ENCODE data around the gene GLRA1. TPM values are rescaled to one million over a fixed set of nuclear protein-coding genes. Genes with fewer than 3 reads are reported as not detected.

The GLRA1 gene
- polyA plus RNA-seq, 3 donors: not detected

DNA sequence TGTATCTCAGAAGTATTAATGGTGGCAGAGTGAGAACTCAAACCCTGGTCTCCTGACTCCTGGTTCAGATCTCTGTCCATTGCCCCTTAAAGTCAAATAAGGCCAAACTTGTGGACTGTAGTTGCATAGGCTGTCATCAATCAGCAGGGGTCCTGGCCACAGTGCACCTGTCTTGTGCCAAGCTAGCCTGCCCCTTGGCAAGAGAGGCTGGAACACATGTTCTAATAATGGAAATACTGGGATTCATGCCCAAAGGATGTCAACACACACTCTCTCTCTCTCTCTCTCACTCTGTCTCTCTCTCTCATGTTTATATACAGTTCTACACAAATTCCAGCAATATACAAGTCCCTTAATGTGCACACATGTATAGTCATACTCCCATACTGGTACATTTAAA lies 44.3 kb downstream of the GLRA1 start:
- H3K27me3 Mint-ChIP-seq (ENCODE audit: low read depth in 3 of 3): peaks cover 0 to 2% (median under 1%) of the 10 kb centered on the region in 3 donors
- no peak for DNase-seq
- Histone ChIP-seq H3K27me3 (ENCODE audit: control insufficient read depth in 2 of 2, insufficient read depth in 2 of 2, low read length in 2 of 2) (no peaks in the 10 kb centered on the region), H3K4me2 (replicated peaks; ENCODE audit: extremely low read depth, low read length, poor library complexity, severe bottlenecking) (no peak overlapping the region), H3K4me1 (ENCODE audit: control insufficient read depth in 1 of 2, insufficient read depth in 2 of 2, low read length in 2 of 2) (no peaks in the 10 kb centered on the region), H2AFZ (ENCODE audit: insufficient read depth, low read depth, low read length, poor library complexity, severe bottlenecking) (no peak overlapping the region), H3K9me3 (replicated peaks in 1 of 2; ENCODE audit: control insufficient read depth in 1 of 2, insufficient read depth in 1 of 2, low read length in 2 of 2) (peaks cover 0 to 3% of the 10 kb centered on the region in 2 donors), H3K27ac (ENCODE audit: low read depth in 1 of 2, low read length in 2 of 2) (no peak overlapping the region), H4K20me1 (ENCODE audit: insufficient read depth, low read length) (no peaks in the 10 kb centered on the region), H3K9ac (ENCODE audit: insufficient read depth, low read length, poor library complexity, severe bottlenecking) (no peak overlapping the region), H3K79me2 (ENCODE audit: insufficient read depth, low read length) (no peaks in the 10 kb centered on the region), H3K4me3 (replicated peaks in 1 of 3; ENCODE audit: low read depth in 2 of 3, low read length in 3 of 3) (no peak overlapping the region), H3K36me3 (replicated peaks in 1 of 2; ENCODE audit: control insufficient read depth in 1 of 2, insufficient read depth in 2 of 2, low read length in 2 of 2) (no peaks in the 10 kb centered on the region)
- H3K9me3 Mint-ChIP-seq: peaks cover 0 to 9% (median 2%) of the 10 kb centered on the region in 7 donors
- no peaks in the 10 kb centered on the region for H3K4me1 Mint-ChIP-seq
- intact Hi-C loops (cut with micrococcal nuclease): no loop called here
- TF ChIP-seq CTCF (IDR thresholded peaks at IDR 0.05): no peak
- no peaks in the 10 kb centered on the region for H3K36me3 Mint-ChIP-seq
- no peak overlapping the region for H3K4me3 Mint-ChIP-seq
- peak overlapping the region in 1 of 7 donors; percentile 37 for H3K27ac Mint-ChIP-seq

- no peak overlapping the region for H3K9ac ChIP-seq (ENCODE audit: insufficient read depth, low read length, poor library complexity, severe bottlenecking)
- intact Hi-C loops (cut with micrococcal nuclease): no loop called here
- no peaks in the 10 kb centered on the region for H3K36me3 ChIP-seq (replicated peaks in 1 of 2; ENCODE audit: control insufficient read depth in 1 of 2, insufficient read depth in 2 of 2, low read length in 2 of 2)
- H3K79me2 ChIP-seq (ENCODE audit: insufficient read depth, low read length): no peaks in the 10 kb centered on the region
- no peak overlapping the region for H3K4me3 Mint-ChIP-seq
- TF ChIP-seq CTCF (IDR thresholded peaks at IDR 0.05): no peak
- no peak overlapping the region for H3K27ac Mint-ChIP-seq
- peaks cover 0 to 3% of the 10 kb centered on the region in 2 donors for H3K9me3 ChIP-seq (replicated peaks in 1 of 2; ENCODE audit: control insufficient read depth in 1 of 2, insufficient read depth in 1 of 2, low read length in 2 of 2)
- no peaks in the 10 kb centered on the region for H3K27me3 ChIP-seq (ENCODE audit: control insufficient read depth in 2 of 2, insufficient read depth in 2 of 2, low read length in 2 of 2)
- H3K9me3 Mint-ChIP-seq: peaks cover 0 to 13% (median 3%) of the 10 kb centered on the region in 7 donors
- no peak overlapping the region for H2AFZ ChIP-seq (ENCODE audit: insufficient read depth, low read depth, low read length, poor library complexity, severe bottlenecking)
- no peak overlapping the region for H3K27ac ChIP-seq (ENCODE audit: low read depth in 1 of 2, low read length in 2 of 2)
- H3K4me1 ChIP-seq (ENCODE audit: control insufficient read depth in 1 of 2, insufficient read depth in 2 of 2, low read length in 2 of 2): no peaks in the 10 kb centered on the region
- DNase-seq: no peak
- no peaks in the 10 kb centered on the region for H4K20me1 ChIP-seq (ENCODE audit: insufficient read depth, low read length)
- no peaks in the 10 kb centered on the region for H3K36me3 Mint-ChIP-seq
- H3K4me2 ChIP-seq (replicated peaks; ENCODE audit: extremely low read depth, low read length, poor library complexity, severe bottlenecking): no peak overlapping the region
- WGBS (ENCODE audit: insufficient coverage): 89% methylated on average over 1 of the region's 3 CpGs
- H3K27me3 Mint-ChIP-seq (ENCODE audit: low read depth in 3 of 3): peaks cover 0 to 2% (median 2%) of the 10 kb centered on the region in 3 donors
- H3K4me1 Mint-ChIP-seq: no peaks in the 10 kb centered on the region
- no peak overlapping the region for H3K4me3 ChIP-seq (replicated peaks in 1 of 3; ENCODE audit: low read depth in 2 of 3, low read length in 3 of 3)
Observed at GRCh38 chr5:151873701-151874100, 51.0 kb downstream of the GLRA1 start.
